GM19043 (cell line): ENCODE results near the gene UBAP1L.
"Not testable (repeated sequence)": the region's sequence is repeated elsewhere in the genome, so short reads cannot be mapped to it uniquely, and the experiment has no call there.

Experiments
- ATAC-seq: cut with Tn5 transposase; IDR thresholded peaks from one replicate; pipeline ENCODE4 v1.9.1; 2021; ENCODE audit warnings: low read depth; ENCODE audit not compliant: unreplicated experiment

UBAP1L gene

DNA sequence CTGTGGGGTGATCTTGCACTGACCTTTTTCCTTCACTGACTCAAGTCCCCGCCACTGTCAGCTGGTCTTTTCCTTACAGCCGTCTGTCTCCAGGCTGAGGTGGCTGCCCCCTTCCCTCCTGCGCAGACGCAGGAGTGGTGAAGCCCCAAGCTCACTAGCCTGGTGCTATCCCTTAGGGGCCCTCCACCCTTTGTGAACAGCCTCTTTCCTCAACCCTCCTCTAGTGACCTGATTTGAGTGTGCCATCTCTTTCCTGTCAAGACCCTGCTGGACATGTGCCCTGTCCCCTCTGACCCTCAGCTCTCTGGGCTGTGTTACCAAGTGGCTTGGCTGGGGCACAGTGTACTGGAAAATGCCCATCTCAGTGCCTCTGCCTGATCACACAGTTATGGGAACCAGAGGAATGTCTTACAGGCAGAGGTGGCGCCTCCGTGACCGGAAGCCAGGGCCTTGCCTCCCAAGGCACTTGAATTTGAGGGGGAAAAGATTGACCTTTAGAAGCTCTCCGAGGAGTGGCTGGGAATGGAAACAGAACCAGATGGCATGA lies 29.7 kb downstream of the UBAP1L start:
- ATAC-seq: no peak

DNA sequence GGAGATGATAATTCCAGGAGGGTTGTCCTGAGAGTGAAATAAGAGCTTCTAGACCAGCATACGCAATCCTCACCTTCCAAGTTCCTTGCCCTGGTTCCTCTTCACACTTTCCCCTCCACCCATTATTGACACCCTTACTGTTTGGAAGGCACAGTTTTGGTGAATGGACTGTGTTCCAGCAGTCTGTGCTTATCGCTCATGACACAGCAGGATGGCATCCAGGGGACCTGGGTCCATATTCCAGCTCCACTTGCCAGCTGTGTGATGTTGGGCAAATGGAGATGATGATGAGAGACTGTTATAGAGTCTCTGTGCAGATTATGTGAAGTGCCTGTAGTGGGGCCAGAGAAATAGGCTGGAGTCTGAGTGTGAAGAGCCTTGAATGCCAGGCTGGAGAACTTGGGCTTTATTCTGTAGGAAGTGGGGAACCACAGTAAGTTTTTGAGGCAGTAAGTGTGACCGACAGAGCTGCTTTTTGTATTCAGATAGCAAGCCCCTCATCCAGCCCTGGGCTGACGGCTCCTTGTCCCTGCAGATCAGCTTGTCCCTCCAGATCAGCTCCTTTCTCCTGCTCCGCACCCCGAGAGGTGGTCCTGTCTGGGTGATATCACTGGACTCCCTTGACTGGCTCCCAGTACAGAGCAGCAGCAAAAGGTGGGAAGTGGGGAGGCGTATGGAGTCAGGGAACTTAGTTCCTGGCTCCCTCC lies 30.3 kb downstream of the UBAP1L start:
- no peak for ATAC-seq

DNA sequence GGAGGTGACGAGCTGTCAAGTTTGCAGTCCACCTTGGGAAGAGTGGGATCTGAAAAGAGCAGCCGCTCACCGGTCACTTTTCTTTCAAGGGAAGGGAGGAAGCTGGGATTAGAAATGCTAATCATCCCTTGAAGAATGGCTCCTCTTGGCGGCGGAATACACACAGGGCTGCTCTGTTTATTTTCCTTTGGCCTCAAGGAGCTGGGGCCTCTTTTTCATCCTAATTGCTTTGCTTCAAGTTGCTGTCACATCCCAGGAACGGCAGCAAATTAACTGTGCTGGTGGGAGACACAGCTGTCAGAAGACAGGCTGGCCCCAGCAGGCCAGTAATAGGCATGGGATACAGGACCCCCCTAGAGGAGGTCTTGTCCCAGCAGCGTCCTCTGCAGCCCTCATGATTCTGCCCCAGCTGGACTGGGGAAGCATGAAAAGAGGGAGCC lies 31.7 kb downstream of the UBAP1L start:
- no peak for ATAC-seq

DNA sequence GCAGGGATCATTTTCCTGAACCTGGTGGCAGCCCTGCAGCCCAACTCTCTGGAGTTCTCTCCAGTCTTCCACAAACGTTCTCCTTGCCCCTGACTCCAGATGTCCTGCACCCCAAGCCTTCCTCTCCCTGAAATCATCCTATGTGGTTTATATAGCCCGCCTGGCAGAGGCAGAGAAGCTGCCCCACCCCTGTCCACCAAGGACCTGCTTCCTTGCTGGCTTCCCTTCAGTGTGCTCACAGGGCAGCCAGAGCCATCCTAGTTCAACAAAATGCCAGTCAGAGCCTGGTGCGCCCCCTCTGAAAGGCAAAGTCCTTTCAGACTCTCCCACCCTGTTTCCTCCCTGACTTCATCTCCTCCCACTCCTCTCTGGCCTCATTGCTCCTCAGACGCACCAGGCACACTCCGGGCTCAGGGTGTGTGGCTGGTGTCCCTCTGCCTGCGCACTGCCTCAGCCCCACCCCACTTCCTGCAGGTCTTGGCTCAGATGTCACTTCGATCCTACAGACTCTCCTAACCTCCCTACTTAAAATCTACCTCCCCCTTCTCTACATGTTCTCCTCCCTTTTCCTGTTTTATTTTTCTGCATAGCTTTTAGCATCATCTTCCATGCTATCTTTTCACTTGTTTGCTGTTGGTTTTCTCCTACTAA lies 32.6 kb downstream of the UBAP1L start:
- no peak for ATAC-seq

DNA sequence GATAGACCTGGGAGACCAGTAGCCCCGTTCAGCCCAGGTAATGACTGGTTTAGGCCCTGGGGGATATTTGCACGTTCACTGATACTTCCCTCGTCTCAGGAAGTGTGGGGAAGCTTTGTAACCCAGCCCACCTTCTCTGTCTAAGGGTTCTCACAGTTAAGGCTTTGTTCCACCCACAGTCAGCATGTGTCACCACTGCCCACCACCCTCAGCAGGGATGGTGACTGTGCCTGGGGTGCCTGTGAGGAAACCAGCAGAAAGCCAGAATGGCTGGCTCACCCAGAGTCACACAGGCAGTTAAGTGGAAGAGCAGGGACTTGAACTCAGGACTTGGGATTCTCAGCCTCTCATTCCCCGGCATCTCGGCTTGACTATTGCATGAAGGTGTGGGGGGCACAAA lies 33.2 kb downstream of the UBAP1L start:
- ATAC-seq: no peak

DNA sequence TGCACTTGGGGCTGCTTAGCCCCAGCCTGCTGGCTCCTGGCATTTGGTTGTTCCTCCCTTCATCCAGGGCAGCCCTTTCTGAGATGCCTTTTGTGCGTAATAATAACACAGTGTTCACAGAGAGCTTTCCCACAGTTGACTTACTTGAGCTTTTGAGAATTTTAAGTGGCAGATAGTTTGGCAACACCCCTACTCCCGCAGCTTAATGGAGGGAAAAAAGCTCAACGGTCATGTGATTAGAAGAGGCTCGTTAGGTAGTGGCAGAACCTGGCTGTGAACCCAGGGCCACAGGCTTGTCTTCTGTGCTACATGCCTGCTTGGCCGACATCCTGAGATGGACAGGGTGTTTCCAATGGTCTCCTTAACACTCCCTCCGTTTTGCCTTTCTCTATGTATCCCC lies 33.7 kb downstream of the UBAP1L start:
- no peak for ATAC-seq

DNA sequence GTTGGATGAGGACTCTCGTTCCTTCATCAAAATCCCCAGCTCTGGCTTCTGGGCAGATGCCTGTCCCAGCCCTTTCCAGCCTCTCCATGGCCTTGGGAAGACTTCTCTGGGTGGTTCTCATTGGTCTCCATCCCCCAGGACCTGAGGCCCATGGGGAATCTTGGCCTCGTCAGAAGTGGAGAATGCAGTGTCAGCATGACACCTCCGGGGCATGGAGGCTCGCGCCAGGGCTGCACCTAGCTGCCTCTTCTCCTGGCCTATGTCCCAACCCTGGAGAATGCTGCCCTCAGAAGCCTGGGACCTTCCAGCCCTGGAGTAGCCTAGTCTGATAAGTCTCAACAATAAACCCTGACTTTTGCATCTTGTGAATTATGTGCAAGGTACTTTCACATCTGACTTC lies 35.4 kb downstream of the UBAP1L start:
- ATAC-seq: no peak

DNA sequence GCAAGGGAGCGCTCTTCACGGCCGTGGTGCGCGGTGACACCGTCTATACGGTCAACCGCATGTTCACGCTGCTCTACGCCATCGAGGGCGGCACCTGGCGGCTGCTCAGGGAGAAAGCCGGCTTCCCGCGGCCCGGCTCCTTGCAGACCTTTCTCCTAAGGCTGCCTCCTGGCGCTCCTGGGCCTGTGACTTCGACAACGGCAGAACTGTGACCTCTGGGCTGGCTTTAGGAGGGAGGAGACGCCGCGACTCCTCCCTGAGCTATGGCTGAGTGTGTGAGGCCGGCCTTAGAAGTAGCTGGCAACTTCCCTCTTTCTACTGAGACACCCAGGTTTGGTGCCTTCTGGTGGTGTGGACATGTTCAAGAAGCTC lies 37.0 kb downstream of the UBAP1L start:
- ATAC-seq: no peak

DNA sequence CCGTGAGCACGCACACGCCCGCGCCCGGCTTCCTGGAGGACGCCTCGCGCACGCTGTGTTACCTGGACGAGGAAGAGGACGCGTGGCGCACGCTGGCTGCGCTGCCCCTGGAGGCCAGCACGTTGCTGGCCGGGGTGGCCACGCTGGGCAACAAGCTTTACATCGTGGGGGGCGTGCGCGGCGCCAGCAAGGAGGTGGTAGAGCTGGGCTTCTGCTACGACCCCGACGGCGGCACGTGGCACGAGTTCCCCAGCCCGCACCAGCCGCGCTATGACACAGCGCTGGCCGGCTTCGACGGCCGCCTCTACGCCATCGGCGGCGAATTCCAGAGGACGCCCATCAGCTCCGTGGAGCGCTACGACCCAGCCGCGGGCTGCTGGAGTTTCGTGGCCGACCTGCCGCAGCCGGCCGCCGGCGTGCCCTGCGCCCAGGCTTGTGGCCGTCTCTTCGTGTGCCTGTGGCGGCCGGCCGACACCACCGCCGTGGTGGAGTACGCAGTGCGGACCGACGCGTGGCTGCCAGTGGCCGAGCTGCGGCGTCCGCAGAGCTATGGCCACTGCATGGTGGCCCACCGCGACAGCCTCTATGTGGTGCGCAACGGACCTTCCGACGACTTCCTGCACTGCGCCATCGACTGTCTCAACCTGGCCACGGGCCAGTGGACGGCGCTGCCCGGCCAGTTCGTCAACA lies 37.6 kb downstream of the UBAP1L start:
- ATAC-seq: no peak

DNA sequence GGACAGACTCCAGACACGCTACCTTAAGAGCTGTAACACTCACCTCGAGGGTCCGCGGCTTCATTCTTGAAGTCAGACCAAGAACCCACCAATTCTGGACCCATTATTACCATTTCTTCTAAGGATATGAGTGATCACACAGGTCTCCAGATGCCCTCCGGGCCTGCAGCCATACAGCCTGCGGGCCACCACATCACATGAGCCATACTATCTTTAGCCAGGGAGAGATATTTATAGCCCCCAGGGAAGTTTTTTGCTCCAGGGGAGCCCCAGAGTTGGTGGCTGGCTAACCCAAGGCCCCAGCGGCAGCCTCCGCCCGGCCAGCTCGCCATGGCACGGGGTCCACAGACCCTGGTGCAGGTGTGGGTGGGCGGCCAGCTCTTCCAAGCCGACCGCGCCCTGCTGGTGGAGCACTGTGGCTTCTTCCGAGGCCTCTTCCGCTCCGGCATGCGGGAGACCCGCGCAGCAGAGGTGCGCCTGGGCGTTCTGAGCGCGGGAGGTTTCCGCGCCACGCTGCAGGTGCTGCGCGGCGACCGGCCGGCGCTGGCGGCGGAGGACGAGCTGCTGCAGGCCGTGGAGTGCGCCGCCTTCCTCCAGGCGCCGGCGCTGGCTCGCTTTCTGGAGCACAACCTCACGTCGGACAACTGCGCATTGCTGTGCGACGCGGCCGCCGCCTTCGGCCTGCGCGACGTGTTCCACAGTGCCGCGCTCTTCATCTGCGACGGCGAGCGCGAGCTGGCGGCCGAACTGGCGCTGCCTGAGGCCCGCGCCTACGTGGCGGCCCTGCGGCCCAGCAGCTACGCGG lies 38.3 kb downstream of the UBAP1L start, which contains the start of gene KBTBD13:
KBTBD13 (plus strand) TSS at position 261 of the 805 bp plus-strand sequence; CDS start at position 331, 70 bp downstream.
- no peak for ATAC-seq

DNA sequence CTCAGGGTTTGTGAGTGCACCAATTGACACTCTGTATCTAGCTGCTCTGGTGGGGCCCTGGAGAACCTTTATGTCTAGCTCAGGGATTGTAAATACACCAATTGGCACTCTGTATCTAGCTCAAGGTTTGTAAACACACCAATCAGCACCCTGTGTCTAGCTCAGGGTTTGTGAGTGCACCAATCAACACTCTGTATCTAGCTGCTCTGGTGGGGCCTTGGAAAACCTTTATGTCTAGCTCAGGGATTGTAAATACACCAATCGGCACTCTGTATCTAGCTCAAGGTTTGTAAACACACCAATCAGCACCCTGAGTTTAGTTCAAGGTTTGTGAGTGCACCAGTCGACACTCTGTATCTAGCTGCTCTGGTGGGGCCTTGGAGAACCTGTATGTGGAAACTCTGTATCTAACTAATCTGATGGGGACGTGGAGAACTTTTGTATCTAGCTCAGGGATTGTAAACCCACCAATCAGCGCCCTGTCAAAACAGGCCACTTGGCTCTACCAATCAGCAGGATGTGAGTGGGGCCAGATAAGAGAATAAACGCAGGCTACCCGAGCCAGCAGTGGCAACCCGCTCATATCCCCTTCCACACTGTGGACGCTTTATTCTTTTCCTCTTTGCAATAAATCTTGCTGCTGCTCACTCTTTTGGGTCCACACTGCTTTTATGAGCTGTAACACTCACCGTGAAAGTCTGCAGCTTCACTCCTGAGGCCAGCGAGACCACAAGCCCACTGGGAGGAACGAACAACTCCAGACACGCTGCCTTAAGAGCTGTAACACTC lies 39.2 kb downstream of the UBAP1L start:
- not testable (repeated sequence) for ATAC-seq

DNA sequence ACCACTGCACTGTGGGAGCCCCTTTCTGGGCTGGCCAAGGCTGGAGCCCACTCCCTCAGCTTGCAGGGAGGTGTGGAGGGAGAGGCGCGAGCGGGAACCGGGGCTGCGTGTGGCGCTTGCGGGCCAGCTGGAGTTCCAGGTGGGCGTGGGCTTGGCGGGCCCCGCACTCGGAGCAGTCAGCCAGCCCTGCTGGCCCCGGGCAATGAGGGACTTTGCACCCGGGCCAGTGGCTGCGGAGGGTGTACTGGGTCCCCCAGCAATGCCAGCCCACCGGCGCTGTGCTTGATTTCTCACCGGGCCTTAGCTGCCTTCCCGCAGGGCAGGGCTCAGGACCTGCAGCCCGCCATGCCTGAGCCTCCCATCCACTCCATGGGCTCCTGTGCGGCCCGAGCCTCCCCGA lies 40.1 kb downstream of the UBAP1L start:
- ATAC-seq: not testable (repeated sequence)

DNA sequence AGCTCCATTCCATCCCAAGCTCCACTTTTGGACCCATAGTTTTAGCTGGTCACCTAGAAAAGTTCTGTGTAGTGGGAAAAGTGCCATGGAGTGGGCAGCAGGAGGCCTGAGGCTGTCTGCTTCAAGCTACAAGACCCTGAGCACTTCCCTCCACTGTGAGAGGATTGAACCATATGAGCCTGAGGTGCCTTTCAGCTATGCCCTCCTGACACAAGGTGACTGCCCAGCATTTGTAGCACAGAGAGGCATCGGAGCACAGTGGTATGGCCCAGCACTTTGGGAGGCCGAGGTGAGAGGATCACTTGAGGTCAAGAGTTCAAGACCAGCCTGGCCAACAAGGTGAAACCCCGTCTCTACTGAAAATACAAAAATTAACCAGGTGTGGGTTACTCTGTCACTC lies 42.4 kb downstream of the UBAP1L start:
- no peak for ATAC-seq

DNA sequence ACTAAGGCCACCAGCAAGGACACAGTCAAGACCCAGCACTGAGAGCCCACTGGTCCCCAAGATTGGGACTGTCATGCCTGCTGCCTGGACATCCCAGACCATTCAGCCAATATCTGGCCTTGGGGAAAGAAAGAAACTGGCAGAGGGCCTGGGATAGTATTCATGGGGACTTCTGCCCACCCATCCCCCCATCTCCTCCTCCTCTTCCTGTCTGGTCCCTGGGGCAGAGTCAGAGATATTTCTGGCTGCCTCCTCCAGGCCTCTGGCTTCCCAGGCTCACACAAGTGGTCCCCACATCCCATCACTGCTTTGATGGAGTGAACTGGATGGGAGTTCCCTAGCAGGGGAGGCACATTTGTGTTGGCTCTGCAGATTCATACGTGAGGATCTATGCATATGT lies 43.0 kb downstream of the UBAP1L start:
- ATAC-seq: no peak

DNA sequence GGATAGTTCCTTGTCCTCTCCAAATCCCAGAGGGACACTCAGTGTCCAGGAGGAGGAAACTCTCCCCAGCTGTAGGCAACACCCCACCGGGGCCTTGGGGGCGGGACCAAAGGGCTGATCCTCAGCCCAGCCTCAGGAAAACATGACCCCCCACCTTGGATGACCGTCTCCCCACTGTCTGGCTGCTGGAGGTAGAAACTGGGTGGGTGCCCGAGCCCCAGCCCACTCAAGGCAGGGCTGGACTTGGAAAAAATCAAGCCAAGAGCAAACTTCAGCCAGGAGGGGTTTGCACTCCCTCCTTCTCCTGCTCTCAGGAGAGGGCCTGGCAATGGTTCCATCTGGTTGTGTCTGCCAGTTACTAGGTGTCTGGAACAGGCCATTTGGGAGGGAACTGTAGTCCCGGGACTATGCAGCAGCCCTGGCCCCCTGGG lies 43.6 kb downstream of the UBAP1L start:
- ATAC-seq: no peak

DNA sequence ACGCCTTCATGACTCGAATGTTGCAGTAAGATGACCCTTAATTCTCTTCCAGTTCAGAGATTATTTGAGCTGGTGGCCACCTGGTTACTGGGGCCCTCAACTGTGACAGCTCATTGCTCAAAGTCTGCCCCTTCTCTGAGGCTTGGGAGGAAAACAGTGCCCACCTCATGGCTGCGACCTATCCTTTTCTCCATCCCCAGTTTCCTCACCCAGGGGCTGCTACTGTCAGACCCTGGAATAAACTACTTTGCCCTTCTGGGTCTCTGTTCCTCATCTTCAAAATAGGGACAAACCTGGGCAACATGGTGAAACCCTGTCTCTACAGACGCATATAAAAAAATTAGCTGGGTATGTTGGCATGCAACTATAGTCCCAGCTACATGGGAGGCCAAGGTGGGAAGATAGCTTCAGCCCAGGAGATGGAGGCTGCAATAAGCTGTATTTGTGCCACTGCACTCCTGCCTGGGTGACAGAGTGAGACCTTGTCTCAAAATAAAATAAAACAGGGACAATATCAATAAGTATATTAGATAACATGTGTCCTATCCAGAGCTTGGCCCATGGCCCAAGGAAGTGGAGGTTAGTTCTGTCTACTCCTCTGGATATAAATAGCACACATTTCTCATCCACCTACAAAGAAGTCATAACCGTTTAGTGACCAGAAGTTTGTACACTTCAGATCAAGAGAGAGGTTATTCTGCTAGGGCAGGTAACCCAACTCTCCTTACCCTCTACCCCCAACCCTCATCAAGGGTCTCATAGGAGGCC lies 45.0 kb downstream of the UBAP1L start:
- ATAC-seq: no peak

DNA sequence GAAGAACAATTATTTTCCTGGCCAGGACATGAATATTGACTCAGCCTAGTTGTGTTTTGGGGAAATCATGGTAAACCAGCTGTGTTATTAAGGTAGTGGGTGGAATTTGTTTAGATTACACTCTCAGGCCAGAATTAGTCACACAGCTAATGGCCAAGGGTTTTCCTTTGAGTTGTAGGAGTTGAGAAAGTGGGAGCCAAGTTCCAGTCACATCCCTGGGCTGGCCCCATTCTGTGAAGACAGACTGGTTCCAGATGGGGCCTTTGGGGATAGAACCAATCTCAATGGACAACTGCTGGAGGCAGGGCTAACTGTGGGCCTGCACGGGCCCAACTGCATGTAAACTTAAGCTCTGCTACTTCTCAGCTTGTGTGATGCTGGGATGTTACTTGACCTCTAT lies 45.8 kb downstream of the UBAP1L start:
- ATAC-seq: no peak

DNA sequence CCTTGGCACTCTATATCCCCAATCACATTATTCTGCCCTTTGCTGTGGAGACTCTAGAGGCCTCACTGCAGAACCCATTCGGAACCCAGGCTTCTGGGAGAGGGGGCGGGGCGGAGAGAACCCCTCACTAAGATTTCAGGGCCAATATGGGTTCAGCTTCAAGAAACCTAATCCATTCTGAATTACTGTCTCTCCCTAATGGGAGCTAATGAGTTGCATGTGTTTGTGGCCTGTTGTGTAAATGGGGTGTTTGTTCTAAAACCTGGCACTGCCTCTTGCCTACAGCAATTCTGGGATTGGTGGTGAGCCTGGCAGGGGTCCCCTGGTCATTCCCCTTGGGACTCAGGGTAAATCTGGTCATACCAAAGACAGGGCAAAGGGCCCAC lies 46.6 kb downstream of the UBAP1L start:
- ATAC-seq: no peak
